Choroid plexus epithelial cell (primary cell): ENCODE results near the gene KLF14.

Source experiments
- DNase-seq: peaks from one replicate; pipeline ENCODE4 v3.0.0-alpha.2; 2010; ENCODE audit warnings: low read depth
- H3K4me3 ChIP-seq: 2 replicates; pipeline ENCODE4 v1.5.1; 2011; ENCODE audit warnings: low read depth, mild to moderate bottlenecking, control low read depth, low read length, moderate library complexity
- CTCF ChIP-seq: conservative IDR thresholded peaks from 2 replicates; pipeline ENCODE4 v1.5.1; 2011; ENCODE audit warnings: low read depth, mild to moderate bottlenecking, control low read depth, inconsistent platforms, low read length, moderate library complexity

KLF14 gene

GRCh38 chr7:130734815-130735716 is 1.1 kb upstream of the KLF14 start:
- peak overlapping the region; percentile 58 for H3K4me3 ChIP-seq
- TF ChIP-seq CTCF, result no peak
- no peak for DNase-seq

GRCh38 chr7:130732980-130733930 is 752 bp downstream of the KLF14 start:
- H3K4me3 ChIP-seq, result peak overlapping the region; percentile 58
- DNase-seq, result peak; percentile 6
- no peak for TF ChIP-seq CTCF

- H3K4me3 ChIP-seq, result no peak overlapping the region
- TF ChIP-seq CTCF, result no peak
- DNase-seq, result no peak
Measured at GRCh38 chr7:130723784-130724183, 10.2 kb downstream of the KLF14 start.

GRCh38 chr7:130721486-130722277 is 12.3 kb downstream of the KLF14 start:
- peak; percentile 88 for DNase-seq
- no peak overlapping the region for H3K4me3 ChIP-seq
- peak; percentile 94 for TF ChIP-seq CTCF

GRCh38 chr7:130719541-130719940 is 14.5 kb downstream of the KLF14 start:
- H3K4me3 ChIP-seq, result no peak overlapping the region
- DNase-seq, result no peak
- TF ChIP-seq CTCF, result no peak

- no peak for TF ChIP-seq CTCF
- H3K4me3 ChIP-seq, result no peak overlapping the region
- no peak for DNase-seq
Measured at GRCh38 chr7:130712416-130712815, 21.6 kb downstream of the KLF14 start.
